HG03521 (cell line): ENCODE measurements around the gene BUD31.

Experiments
- ATAC-seq: cut with Tn5 transposase; IDR thresholded peaks from one replicate; pipeline ENCODE4 v1.9.1; 2021; ENCODE audit warnings: mild to moderate bottlenecking, moderate library complexity; ENCODE audit not compliant: unreplicated experiment

Gene BUD31

GRCh38 chr7:99461221-99461620, 52.5 kb downstream of the BUD31 start:
- ATAC-seq: no peak

- no peak for ATAC-seq
Measured at GRCh38 chr7:99465421-99465768, 56.6 kb downstream of the BUD31 start.

GRCh38 chr7:99468336-99468918, 59.7 kb downstream of the BUD31 start:
- ATAC-seq: no peak
